Fibroblast of skin of left quadriceps (primary cell): ENCODE data around the gene PLP2.

ENCODE experiments used
- DNase-seq, 2 experiments: peaks; one replicate each; pipeline ENCODE4 v3.0.0-alpha.2; 2013; ENCODE audit warnings: low read depth in 2 of 2

Gene PLP2

GRCh38 chrX:49186125-49187027, 14.7 kb downstream of the PLP2 start, which contains the start of gene PRICKLE3:
TSS of gene PRICKLE3 (minus strand) at chrX:49186373. CDS start at chrX:49186297, 76 bp downstream.
- no peak for DNase-seq

- no peak for DNase-seq
Observed at GRCh38 chrX:49187028-49187394, 15.3 kb downstream of the PLP2 start.

GRCh38 chrX:49187526-49187925, 15.8 kb downstream of the PLP2 start:
- no peak for DNase-seq

DNA sequence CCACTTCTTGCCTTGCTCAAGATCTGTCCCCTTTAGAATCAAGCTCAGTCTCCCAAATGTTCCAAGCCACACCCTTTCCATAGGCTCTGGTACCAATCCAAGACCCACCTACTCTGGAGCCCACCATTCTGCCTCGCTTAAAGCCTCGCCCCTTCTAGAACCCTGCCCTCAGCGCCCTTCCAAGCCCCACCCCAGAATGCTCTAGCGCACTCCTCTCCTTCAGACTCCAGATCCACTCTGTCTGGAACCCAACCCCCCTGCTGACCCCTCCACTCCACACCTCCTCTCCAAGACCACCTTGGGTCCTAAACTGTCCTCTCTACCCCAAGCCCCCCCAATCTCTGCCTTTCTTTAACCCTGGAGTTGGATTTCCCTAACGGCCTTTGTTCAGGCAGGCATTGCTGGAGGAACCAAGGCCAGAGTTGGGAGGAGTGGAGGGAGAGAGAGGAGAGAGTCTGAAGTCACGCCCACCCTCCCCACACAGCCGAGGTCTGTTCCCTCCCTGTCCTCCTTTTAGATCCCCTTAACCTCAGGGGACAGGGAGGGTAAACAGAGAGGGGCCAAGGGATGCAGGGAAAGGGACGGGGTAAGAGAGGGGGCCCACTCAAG, 16.9 kb downstream of the PLP2 start:
- no peak for DNase-seq

DNA sequence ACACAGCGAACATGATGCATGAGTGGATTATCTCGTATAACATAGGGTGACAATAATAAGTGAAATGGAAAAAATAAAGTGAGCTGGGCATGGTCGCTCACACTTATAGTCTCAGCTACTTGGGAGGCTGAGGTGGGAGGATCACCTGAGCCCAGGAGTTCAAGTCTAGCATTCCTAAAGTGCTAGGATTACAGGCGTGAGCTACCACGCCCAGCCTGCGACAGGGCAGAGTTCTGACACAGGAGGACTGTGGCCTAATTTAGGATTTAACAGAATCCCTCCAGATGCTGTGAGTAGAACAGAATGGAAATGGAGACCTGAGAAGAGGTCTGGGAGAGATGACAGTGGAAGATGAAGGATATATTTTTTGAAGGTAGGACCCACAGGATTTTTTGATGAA, 17.9 kb downstream of the PLP2 start:
- DNase-seq = no peak

- DNase-seq = peak; percentile 98
Observed at GRCh38 chrX:49190821-49191573, 19.3 kb downstream of the PLP2 start.

- DNase-seq = no peak
Observed at GRCh38 chrX:49191574-49192011, 19.9 kb downstream of the PLP2 start.

DNA sequence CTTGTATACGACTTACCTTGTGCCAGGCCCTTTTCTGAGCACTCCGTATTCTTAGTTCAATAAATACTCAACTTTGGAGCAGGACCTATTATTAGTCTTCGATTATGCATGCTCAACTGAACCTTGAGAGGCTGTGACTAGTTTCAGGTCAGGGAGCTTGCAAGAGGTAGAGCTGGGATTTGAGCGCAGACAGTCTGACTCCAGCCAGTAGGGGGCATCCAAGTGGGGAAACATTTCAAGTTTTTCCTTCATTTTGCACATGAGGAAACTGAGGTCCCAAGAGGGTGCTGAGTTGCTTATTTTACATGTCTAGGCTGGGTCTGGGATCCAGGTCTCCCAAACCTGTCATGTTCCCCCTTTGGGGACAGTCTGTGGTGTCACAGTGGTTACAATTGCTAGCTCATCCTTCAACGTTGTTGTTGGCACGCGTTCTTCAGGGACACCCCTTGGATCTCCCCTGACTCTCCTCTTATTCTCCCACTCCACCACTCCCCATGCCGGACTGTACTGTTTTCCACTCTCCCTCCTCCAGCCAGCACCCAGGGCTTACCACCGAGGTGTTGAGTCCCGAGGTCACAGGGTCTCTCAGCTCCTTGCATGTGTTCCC, 21.1 kb downstream of the PLP2 start:
- DNase-seq = no peak

DNA sequence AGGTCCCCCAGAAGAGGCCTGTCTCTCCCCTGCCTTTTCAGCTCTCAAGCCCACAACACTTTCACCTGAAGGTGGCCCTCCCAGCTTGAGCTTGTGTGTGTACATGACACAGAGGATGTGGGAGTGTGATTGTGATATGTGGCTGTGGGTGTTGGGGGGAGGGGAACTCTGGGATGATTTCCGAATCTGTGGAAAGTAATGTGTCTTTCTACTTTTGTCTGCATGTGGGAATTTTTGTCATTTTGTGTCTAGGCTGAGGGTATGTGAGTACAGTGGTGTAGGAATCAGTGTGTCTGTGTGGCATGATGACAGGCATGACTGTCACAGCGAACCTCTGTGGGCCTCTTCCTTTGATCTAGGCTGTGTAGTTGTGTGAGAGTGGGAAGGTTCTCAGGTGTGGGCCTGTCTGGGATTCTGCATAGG, 21.9 kb downstream of the PLP2 start:
- DNase-seq = no peak

- no peak for DNase-seq
Observed at GRCh38 chrX:49197543-49198087, 25.9 kb downstream of the PLP2 start.

DNA sequence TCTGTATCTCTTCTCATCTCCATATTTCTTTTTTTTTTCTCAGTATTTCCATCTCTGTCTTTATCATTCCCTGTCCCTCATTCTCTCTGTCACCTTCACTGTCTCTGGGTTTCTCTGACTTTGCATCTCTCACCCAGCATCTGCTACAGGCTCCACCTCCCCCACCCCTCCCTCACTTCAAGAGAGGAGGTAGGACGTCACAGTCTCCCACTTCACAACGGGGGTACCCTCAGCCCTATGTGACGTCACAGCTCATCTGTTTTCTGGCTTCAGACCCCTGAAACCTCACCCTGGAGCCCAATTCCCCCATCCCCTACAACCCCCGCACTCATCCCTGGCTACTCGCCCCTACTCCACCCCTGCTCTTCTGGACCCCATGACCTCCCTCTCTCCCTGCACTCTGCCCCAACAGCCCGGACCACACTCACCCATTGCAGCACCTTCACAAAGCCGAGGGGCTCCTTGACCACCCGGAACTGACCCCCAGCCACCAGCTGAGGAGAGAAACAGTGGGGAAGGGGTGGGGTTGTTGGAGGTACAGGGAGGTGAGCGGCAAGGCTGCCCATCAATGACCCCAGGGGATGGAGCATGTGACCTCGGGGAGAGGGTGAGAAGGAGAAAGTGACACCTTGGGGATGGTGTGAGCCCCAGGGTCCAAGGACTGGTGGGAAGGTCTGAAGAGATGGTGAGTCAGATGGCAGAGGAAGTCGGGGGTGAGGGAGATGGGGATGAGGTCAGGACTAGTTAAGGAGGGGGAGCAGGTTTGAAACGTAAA, 27.0 kb downstream of the PLP2 start:
- no peak for DNase-seq

- DNase-seq = no peak
Observed at GRCh38 chrX:49199315-49199595, 27.6 kb downstream of the PLP2 start.

DNA sequence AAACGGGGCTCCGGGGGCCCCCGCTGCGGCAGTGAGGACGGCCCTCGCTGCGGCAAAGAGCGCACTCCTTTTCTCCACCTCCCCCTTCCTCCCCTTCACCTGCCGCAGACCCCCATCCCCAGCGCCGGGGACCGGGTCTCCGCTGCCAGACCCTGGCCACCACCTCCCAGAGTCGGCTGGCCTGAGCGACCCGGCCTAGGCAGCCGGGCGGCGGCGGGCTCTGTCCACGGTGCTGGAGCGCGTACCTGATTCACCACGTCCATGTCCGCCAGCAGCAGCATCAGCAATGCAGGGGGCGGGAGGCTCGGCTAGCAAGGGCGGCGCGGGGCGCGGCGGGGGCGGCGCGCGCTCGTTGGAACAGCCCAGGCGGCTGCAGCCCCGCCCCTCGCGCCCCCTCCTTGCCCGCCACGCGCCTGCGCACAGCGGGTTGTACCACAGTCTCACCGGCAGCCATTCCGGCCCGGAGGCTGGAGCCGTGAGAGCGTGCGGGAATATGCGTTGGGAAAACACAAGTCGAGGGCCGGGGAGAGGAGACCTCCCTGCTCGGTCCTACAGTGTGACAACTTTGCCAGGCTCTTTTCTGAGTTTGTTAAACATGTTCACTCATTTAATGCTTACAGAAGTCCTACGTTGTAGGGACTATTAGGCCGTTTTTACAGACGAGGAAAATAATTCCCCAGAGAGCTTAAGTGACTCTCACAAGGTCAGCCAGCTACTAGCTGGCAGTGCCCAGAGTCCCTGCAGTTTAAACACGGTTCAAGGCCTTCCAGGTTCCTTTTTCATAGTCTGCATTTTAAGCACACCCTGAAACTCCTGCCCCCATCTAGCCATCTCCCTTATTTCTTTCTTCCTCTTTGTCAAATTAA, 28.4 kb downstream of the PLP2 start, which contains the start of gene SYP:
SYP (minus strand) TSS at position 288 of the 866 bp plus-strand sequence; CDS start at position 281, 7 bp downstream.
- peak; percentile 65 to 69 for DNase-seq

GRCh38 chrX:49202022-49202421, 30.3 kb downstream of the PLP2 start:
- DNase-seq = no peak

- no peak for DNase-seq
Observed at GRCh38 chrX:49203536-49203935, 31.8 kb downstream of the PLP2 start.

GRCh38 chrX:49204017-49204416, 32.3 kb downstream of the PLP2 start:
- DNase-seq = no peak

GRCh38 chrX:49204709-49205108, 33.0 kb downstream of the PLP2 start:
- DNase-seq = no peak

GRCh38 chrX:49205443-49205842, 33.7 kb downstream of the PLP2 start:
- DNase-seq = no peak

DNA sequence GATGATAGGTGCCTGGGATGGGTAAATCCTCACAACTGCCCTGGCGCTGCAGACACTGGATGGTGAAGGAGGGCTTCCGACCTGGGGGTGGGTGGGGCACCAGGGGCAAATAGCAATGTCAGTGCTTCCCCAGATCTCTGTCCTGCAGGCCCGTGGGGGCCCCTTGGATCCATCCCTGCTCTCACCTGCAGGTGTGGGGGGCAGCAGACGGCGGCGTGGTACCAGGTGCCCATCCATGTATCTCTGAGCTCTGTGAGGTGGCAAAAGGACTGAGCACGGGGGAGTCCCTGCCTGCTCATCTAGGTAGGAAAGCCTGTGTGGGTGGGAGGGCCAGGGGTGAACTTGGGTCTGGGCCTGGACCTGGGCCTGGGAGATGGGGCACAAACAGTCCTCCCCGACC, 34.8 kb downstream of the PLP2 start:
- no peak for DNase-seq

- DNase-seq = no peak
Observed at GRCh38 chrX:49208399-49208798, 36.7 kb downstream of the PLP2 start.
